HG02798 (cell line): ENCODE measurements around the gene YOD1.
A peak's percentile ranks its signal among the peaks of the same experiment; 100 is the strongest.

Experiments
- ATAC-seq: cut with Tn5 transposase; IDR thresholded peaks from one replicate; pipeline ENCODE4 v1.9.1; 2021; ENCODE audit warnings: mild to moderate bottlenecking; ENCODE audit not compliant: unreplicated experiment, poor library complexity

The YOD1 gene

DNA sequence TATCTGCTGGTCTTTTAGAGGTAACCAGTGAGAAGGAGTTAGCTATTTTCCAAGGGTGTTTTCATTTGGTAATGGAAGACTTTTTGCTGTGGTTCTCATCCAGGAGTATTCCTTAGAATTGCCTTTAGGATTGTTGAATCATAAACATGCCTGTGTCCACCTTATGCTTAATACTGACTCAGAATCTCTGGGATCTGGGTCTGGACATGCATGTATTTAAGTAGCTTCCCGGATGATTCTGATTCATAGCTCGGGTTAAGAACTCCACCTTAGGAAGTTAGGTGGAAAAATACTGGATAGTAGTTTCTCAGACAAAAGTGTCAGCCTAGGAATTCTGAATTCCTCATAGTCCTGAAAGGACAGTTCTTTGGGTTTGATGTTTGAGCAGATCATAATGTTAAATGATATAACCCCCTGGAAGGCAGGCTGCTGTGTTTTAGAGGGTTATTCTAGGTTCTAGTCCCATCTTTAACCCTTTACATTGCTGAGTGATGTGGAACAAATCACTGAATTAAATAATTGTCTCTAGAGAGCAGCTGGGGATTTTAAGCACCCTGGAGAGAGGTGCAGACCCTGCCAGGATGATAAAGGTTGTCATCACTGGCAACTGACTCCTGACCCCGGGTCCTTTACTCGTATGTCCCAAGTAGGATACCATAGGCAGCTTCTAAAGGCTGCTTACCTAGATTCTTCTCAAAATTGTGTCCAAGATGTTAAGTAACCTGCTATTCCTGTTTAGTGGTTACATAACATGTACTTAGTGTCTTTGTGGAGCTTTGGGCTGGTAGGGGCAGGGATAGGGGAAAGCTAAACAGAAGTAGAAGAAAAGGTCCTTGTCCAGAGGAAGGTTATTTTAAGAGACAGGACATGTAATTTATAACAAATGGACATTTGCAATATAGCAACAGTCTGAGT, 23.2 kb upstream of the YOD1 start:
- no peak for ATAC-seq

DNA sequence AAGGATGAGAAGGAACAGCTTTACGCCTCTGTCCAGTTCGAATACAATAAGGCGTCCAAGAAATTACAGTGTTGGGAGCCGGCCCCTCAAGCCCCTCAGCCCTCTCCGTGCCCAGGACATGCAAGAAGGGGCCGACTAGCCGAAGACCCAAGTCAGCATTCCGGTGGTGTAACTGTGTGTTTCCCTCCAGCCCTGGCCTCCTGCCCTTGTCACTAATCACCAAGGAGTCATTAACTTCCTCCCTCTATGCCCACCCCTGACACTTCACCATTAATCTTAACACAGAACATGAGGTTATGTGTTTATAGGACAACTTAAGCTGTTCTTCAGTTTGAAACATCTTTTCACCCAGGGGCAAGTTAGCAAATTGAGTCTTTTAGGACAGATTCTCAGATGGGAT, 21.2 kb upstream of the YOD1 start:
- no peak for ATAC-seq

DNA sequence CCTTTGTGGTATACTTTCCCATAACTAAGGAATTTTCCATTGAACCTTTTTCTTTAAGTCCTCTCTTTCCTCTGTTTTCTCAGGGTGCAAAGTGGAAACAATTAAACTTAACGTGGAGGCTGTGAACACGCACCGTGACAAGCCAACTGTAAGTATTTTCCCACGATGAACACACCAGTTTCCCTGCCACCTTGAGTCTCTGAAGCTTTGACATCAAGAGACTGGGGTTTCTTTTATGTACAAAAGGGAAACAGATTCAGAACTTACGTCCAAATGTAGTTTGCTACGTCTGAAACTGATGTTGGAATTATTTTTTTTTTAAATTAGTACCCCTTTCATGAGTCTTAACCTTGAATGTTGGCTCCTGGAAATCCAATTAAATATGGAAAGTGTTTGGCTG, 20.4 kb upstream of the YOD1 start:
- ATAC-seq, result no peak

DNA sequence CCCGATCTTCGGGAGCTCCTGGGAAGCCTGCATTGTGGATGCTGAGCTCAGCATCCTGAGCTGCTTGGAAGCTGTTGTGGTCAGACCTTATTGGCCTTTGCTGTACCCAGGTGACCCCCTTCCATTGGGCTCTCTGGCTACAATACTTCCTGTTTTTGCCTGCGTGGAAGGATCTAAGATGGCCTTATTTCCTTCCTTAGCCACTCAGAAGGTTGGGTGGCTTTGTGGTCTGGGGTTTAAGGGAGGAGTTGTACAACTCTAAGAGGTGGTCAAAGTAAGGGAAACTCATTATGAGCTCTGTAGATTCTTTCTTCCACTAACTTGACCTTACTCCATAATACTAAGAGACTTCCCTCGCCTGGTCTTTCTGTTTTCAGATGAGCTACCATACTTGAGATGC, 19.8 kb upstream of the YOD1 start:
- ATAC-seq, result no peak

DNA sequence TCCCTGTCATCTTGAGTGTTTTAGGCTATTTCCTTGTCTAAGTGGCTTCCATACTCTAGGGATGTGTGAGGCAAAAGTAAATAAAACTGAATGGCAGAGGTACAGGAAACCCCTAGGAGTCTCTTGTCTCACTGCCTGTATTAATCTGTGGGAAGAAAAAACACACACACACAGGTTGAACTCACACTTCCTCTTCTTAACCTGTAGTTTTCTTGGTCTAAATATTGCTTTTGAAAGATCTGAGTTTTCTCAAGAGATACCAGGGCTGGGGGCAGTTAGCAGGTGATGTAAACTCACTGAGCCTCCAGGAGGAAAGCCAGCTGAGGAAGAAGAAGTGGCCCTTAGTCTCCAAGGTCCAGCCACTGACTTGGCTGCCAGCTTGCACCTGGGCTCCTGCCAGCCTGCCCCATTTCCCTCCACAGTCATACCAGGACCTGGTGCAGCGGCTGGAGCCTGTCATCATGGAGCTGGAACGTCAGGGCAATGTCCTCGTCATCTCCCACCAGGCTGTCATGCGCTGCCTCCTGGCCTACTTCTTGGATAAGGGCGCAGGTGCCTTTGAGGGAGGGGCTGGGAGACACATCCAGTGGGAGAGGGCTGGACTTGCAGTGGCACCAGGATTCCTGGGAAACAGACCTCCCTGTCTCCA, 19.0 kb upstream of the YOD1 start:
- ATAC-seq, result peak; percentile 48

DNA sequence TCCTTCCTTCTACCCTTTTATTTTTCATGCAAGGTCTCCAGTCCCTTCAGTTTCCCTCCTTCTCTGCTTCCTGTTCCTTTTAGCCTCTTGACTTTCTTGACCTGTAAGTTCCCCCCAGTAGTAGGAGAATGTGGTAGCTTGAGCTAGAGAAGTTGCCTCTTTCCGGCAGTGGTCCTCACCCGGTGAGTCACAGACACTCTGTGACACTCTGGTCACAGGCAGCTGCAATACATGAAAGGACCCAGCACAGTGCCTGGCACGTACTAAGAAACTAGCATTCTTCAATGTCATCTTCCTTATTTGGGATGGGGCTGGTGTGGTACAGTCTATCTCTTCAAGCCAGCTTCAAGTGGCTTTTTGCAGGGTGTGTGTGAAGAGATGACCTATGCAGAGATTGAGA, 18.1 kb upstream of the YOD1 start:
- no peak for ATAC-seq

DNA sequence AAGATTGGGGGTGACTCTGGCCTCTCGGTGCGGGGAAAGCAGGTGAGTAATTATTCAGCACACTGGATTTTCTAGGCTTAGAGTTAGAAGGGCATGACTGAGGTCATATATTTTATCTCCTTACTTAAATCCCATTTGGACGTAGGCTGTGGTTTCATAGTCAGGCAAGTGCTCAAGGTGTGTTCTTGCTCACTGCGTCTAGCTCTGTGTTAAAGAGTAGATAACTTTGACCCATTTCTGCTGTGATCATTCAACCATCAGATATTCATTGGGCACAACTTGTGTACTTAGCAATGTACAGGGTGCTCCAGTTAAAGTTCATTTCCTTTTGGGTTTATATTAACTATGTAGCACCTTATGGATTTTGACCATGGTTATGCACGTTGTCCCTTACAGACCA, 16.7 kb upstream of the YOD1 start:
- ATAC-seq, result no peak

DNA sequence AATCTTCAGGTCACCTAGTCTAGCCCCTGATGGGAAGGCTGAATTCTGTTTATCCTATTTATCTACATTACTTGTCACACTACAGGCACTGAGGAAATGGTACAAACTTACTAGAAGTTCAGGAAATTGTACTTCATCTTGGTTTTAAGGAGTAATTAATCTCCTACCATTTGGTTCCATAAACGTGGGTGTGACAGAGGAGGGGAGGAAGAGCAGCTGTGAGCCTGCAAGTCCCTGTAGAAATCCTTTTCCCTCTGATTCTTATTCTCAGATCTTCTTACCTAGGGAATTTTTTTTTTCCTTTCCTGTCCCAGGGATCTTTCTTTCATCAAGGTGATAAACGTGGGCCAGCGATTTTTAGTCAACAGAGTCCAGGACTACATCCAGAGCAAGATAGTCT, 16.2 kb upstream of the YOD1 start:
- ATAC-seq, result no peak

DNA sequence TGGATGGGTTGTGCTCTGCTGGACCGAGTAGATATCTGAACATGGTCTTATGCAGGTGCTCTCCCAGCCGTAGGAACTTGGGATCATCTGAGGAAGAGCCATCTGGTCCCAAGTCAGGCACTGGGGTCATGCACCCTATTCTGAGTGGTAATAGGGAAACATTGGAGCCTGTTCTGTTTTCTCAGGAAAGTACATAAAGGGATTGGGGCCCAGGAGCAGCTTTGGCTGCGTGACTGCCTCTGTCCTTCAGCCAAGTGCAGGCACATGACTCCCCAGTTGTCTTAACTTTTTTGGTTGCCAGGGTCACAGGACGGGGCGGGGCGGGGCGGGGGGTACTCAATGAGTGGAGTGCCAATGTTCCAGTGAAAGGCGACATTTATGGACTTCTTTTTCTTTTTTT, 13.6 kb upstream of the YOD1 start:
- ATAC-seq, result no peak

DNA sequence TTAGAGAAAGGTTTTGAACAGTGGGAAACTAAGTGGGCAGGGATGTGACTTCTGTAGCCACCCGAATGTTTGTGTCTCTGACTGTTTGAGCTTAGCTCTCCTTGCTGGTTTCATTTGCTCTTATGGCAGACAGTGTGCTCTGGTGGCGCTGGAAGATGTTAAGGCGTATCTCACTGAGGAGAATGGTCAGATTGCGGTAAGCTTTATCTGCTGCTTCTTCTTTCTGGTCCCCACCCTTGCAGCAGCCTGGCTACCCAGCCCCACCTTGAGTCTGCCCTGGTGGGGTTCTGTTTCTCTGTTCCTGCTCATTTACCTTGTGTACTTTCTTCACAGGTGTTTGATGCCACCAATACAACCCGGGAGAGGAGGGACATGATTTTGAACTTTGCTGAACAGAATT, 12.0 kb upstream of the YOD1 start:
- ATAC-seq, result no peak

DNA sequence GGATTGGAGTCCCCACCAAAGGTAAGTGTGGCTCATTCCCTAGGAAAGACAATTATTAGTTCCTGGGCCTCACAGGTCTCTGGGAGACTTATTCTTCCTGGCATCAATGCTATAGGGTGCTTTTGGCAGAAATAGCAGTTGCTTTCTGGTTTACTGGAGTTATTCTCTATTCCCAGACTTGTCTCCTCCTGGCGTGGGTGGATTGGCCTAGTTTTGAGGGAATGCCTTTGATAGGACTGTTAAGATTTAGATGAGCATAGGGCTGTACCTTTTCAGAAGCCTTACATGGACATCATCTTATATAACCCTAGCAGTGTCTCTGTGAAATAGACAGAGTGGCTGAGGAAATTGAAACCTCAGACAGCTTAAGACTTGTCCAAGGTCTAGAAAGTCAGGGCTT, 11.1 kb upstream of the YOD1 start:
- no peak for ATAC-seq

DNA sequence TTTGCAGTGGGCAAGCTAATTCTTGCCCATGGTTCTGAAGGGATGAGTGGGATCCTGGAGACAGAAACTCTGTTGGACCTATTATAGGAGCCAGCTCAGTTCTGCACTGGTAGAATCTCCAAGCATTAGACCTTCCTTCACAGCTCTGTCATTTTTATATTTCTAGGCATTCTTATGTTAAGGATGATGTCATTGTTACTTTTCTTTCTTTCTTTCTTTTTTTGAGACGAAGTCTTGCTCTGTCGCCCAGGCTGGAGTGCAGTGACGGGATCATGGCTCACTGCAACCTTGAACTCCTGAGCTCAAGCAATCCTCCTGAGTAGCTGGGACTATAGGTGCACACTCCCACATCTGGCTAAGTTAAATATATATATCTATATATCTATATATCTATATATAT, 9.6 kb upstream of the YOD1 start:
- no peak for ATAC-seq

DNA sequence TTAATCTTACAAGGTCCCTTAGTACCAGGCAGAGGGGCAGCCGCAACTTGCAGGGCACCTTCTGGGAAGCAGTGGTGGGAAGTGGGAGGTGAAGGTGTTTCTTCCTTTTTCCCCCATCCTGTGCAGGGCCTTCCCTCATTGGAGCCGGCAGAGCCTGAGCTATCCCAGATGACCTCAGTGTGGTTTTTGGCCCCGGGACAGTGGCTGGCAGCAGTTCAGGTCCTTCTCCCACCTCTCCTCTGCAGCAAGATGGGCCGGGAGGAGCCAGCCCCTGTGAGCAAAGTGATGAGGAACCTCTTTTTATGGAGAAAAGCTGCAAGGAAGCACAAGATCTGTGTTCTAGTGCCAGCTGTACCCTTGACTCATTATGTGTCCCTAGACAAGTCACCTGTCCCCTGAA, 8.9 kb upstream of the YOD1 start:
- ATAC-seq, result no peak

DNA sequence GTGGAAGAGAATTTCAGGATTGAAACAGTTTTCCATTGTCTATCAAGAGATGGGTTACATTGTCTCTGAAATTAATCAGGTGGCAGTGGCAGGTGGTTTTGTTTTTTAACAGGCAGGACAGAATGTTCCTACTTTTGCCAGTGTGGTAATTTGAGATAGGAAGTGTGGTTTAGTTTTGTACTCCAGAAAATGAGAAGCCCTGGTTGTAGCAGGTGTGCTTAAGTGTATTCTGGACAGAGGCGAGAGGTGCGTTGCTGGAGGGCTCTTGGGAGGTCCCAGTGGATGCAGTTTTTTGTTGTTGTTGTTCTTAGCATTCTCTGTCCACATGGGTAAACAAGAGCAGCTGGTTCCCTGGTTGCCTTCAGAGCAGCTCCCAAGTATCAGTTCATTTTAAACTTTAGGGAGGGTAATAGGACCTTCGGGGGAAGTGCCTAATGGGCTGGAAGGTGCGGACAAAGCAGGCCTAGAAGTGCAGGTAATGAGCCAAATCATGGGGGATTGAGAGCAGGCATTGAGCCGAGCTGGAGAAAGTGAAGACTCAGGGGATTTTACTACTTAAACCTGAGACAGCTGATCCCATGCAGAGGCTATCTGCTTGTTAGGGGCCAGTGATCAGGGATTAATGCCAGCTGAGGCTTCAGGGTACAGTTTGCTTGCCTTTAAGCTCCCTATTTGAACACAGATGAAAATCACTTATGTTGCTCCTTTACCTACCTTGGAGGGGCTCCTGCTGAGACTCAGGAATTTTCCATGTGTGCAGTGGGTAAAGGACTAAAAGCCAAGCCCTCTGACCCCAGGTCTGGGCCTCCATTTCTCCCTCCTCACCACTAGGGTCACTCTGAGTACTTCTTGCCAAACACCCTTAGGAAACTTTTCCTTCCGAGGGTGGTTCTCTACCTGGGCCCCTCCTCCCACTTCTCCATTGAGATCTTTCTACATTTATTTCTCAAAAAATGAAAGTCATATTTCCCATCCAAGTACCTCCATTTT, 8.2 kb upstream of the YOD1 start:
- ATAC-seq, result no peak

DNA sequence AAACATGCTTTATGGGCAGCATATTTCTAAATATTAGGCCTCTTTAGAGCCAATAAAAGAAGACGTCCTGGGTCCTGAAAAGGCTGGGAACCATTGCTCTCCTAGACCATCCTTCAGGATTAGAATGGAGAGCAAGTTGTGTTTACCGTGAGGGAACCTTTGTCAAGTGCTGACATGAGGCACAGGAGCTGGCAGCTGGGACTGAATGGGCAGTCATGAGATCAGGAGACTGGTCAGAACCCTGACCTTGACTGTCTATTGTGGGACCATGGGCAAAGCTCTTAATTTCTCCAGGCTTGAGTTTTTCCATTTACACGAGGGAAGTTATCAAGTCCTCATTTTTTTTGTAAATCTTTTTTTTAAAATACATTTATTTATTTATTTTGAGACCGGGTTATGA, 7.2 kb upstream of the YOD1 start:
- ATAC-seq, result no peak

DNA sequence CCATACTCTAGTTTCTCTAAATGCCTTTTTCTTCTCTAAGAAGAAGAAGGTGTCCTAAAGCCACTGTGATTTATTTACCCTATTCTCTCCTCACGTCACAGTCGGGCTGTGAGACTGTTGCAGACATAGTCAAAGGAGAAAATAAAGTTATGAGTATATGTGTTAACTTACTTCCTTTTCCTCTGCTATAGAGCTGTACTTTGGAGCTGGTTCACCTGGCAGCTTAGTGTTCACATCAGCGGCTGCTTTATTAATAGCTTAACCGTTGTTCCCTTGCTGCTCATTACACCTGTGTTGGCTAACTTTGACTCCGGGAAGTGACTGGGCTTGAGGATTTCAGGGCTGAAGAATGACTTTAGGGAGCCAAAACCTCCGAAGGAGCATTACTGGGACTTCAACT, 5.7 kb upstream of the YOD1 start:
- no peak for ATAC-seq

DNA sequence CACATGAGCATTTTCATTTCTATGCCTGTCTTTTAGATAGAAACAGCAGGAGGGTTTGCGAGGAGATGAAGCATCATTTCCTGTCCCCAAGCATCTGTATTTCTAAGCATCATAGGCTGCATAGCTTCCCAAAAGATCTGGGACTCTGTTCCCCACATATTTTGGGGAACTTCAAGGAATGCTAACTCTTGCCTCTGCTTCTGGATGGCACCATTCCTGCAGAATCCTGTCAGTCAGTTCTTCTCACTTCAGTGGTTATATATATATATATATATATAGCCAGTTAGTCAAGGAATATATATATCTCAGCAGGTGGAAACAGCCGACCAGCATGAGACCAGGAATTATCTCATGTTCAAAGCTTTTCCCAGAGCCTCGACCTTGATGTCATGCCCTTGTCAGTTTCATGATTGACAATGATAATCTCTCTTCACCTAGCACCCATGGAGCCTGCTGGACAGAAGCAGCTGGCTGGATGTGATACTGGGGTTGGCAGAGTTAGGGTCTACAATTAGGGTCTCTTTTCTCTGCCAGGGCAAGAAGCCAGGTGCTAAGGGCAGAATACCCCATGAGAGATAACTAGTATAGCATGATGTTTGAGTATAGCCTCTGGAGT, 4.5 kb upstream of the YOD1 start:
- ATAC-seq, result no peak

DNA sequence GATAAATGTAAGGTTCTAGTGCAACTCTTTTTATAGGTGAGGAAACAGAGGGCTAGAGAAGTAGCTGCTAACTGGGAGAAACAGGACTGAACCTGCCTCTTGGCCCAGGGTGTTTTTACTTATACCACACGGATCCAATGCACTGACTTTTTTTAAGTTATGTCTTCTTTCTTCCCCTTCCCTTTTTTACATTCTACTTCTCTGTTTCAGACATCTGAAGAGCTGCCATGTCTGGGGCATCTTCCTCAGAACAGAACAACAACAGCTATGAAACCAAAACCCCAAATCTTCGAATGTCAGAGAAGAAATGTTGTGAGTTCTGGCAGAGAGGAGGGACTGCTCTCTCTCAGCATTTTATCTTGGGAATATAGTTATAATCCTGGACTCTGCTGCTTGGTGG, 3.5 kb upstream of the YOD1 start:
- no peak for ATAC-seq

DNA sequence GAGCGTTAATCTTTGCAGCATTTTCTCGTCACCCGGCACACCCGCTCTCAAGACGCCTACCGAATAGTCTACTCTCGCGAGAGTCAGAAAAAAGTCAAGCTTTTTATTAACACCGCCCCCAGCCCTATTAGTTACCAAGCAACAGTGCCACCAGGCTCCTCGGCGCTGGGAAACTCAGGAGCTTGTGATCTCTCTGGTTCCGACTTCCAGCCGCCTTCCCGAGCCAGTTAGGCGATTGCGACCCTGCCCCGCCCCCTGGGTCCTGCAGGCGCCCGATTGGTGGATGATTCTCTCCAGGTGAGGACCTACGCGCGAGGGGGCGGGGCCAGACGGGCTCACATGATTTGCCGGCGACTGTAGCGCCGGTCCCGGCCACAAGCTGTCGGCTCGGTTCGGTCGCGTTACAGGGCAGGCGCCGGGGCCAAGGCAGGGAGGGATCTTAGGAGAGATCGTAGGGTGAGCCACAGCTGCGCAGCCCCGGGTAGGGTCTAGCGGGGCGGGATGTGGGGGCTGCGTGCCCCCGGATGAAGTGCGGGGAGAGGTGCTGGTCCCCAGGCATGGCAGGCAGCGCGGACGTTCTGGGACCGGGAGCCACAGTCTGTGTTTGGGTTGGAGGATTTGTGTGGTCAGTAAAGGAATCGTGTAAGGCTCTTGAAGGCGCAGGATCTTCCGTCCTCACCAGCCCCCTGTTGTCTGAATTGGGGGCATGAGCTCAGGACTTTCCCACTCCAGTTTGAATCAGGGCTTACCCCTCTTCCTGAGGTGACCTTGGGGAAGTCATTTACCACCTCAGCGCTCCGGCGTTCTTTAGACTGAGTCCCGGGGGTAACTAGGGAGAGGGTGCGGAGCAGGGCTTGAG, 2.1 kb upstream of the YOD1 start, which contains the start of gene PFKFB2:
Gene PFKFB2 (plus strand): TSS at position 365 of the 859 bp plus-strand sequence. CDS start 1,443 bp downstream, outside the sequence.
- peak; percentile 84 for ATAC-seq
